Epithelial cell of esophagus (primary cell): ENCODE results near the gene RSPH9.
"Not testable (repeated sequence)": the region's sequence is repeated elsewhere in the genome, so short reads cannot be mapped to it uniquely, and the experiment has no call there.

Source experiments
- DNase-seq: peaks from one replicate; pipeline ENCODE4 v3.0.0; 2010; ENCODE audit warnings: low read depth
- H3K4me3 ChIP-seq: 2 replicates; pipeline ENCODE4 v1.5.1; 2011; ENCODE audit warnings: mild to moderate bottlenecking, low read length, control low read depth
- TF ChIP-seq, protein P1 (sequence below): IDR thresholded peaks from 2 replicates; pipeline ENCODE4 v1.5.1; 2011; ENCODE audit warnings: low read depth, mild to moderate bottlenecking, low read length, control low read depth, inconsistent platforms; ENCODE audit not compliant: insufficient read depth; ENCODE audit errors: missing control alignments

The RSPH9 gene

GRCh38 chr6:43629104-43629504 is 15.7 kb upstream of the RSPH9 start, which contains the start of gene GTPBP2:
Gene GTPBP2 (minus strand): TSS chr6:43629264. CDS start chr6:43629162, 102 bp downstream.
- peak; percentile 100 for DNase-seq
- TF ChIP-seq, protein P1, sequence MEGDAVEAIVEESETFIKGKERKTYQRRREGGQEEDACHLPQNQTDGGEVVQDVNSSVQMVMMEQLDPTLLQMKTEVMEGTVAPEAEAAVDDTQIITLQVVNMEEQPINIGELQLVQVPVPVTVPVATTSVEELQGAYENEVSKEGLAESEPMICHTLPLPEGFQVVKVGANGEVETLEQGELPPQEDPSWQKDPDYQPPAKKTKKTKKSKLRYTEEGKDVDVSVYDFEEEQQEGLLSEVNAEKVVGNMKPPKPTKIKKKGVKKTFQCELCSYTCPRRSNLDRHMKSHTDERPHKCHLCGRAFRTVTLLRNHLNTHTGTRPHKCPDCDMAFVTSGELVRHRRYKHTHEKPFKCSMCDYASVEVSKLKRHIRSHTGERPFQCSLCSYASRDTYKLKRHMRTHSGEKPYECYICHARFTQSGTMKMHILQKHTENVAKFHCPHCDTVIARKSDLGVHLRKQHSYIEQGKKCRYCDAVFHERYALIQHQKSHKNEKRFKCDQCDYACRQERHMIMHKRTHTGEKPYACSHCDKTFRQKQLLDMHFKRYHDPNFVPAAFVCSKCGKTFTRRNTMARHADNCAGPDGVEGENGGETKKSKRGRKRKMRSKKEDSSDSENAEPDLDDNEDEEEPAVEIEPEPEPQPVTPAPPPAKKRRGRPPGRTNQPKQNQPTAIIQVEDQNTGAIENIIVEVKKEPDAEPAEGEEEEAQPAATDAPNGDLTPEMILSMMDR: no peak
- H3K4me3 ChIP-seq: peak within 1 kb of the TSS; percentile 82

- peak; percentile 98 for DNase-seq
- TF ChIP-seq, protein P1: no peak
- H3K4me3 ChIP-seq: peak overlapping the region; percentile 82
Observed at GRCh38 chr6:43629505-43630300, 15.1 kb upstream of the RSPH9 start.

GRCh38 chr6:43630980-43631619 is 13.7 kb upstream of the RSPH9 start:
- no peak for DNase-seq
- H3K4me3 ChIP-seq: no peak overlapping the region
- TF ChIP-seq, protein P1: no peak

- not testable (repeated sequence) for H3K4me3 ChIP-seq, DNase-seq
Observed at GRCh38 chr6:43633002-43633401, 11.8 kb upstream of the RSPH9 start.

GRCh38 chr6:43634702-43635303 is 10.0 kb upstream of the RSPH9 start:
- DNase-seq: no peak
- no peak overlapping the region for H3K4me3 ChIP-seq
- TF ChIP-seq, protein P1: no peak

- TF ChIP-seq, protein P1: no peak
- DNase-seq: peak; percentile 61
- H3K4me3 ChIP-seq: peak within 1 kb of the TSS; percentile 79
Observed at GRCh38 chr6:43635387-43636307, 9.2 kb upstream of the RSPH9 start, which contains the start of gene MAD2L1BP. Gene MAD2L1BP (plus strand): TSS chr6:43635840. CDS start chr6:43635876, 36 bp downstream.
